ENCODE data around the gene DECR2.

DECR2 gene

GRCh38 chr16:450785-451512, 49.3 kb downstream of the DECR2 start:
- DNase-seq, result peak; percentile 86

- DNase-seq, result peak; percentile 27
Observed at GRCh38 chr16:454397-454940, 52.8 kb downstream of the DECR2 start.

GRCh38 chr16:455453-455852, 53.8 kb downstream of the DECR2 start:
- DNase-seq, result no peak

- peak; percentile 35 for DNase-seq
Observed at GRCh38 chr16:456891-457483, 55.3 kb downstream of the DECR2 start.

- DNase-seq, result no peak
Observed at GRCh38 chr16:457732-458400, 56.2 kb downstream of the DECR2 start.

GRCh38 chr16:459761-460160, 58.1 kb downstream of the DECR2 start:
- DNase-seq, result no peak

- DNase-seq, result no peak
Observed at GRCh38 chr16:460787-461186, 59.1 kb downstream of the DECR2 start.

Data from DMS79 (cell line).